Neutrophil (primary cell): ENCODE data around the gene FN1.

ENCODE experiments used
- H3K27ac ChIP-seq: fragments of 200-600 bp; sonication (generic); 2 replicates; pipeline ENCODE4 v1.5.1; 2016; ENCODE audit warnings: mild to moderate bottlenecking, moderate library complexity
- H3K27me3 ChIP-seq: fragments of 200-600 bp; sonication (generic); 2 replicates; pipeline ENCODE4 v1.6.0; 2016; ENCODE audit warnings: mild to moderate bottlenecking
- H3K36me3 ChIP-seq: fragments of 200-600 bp; sonication (generic); 2 replicates; pipeline ENCODE4 v1.5.1; 2017
- H3K4me1 ChIP-seq, 2 experiments: fragments of 200-600 bp in 1 of 2; sonication (generic) in 1 of 2; 1 replicate in 1 of 2; 2 replicates in 1 of 2; pipeline versions ENCODE4 v1.5.1 to v1.6.1; 2013 to 2016; ENCODE audit warnings: low read depth in 1 of 2, low read length in 1 of 2, mild to moderate bottlenecking in 1 of 2, moderate library complexity in 1 of 2; ENCODE audit not compliant: control insufficient read depth in 1 of 2, insufficient read depth in 1 of 2
- H3K4me3 ChIP-seq, 2 experiments: fragments of 200-600 bp in 1 of 2; sonication (generic) in 1 of 2; 1 replicate in 1 of 2; 2 replicates in 1 of 2; pipeline ENCODE4 v1.5.1; 2013 to 2016; ENCODE audit warnings: low read depth in 1 of 2, low read length in 1 of 2, mild to moderate bottlenecking in 1 of 2, moderate library complexity in 1 of 2
- H3K9me3 ChIP-seq: fragments of 200-600 bp; sonication (generic); 2 replicates; pipeline ENCODE4 v1.5.1; 2016
- CTCF ChIP-seq: fragments of 200-600 bp; sonication (generic); IDR thresholded peaks from 2 replicates; pipeline ENCODE4 v1.5.1; 2016; ENCODE audit warnings: antibody characterized with exemption

FN1 gene

GRCh38 chr2:215358312-215358845 is 77.5 kb downstream of the FN1 start:
- Histone ChIP-seq H3K4me3 (no peak overlapping the region), H3K9me3 (no peaks in the 10 kb centered on the region), H3K27ac (no peak overlapping the region), H3K27me3 (no peaks in the 10 kb centered on the region), H3K36me3 (no peaks in the 10 kb centered on the region), H3K4me1 (no peaks in the 10 kb centered on the region)
- TF ChIP-seq CTCF = no peak

GRCh38 chr2:215357660-215358059 is 78.2 kb downstream of the FN1 start:
- Histone ChIP-seq H3K27ac (no peak overlapping the region), H3K27me3 (no peaks in the 10 kb centered on the region), H3K36me3 (no peaks in the 10 kb centered on the region), H3K9me3 (no peaks in the 10 kb centered on the region), H3K4me3 (no peak overlapping the region), H3K4me1 (no peaks in the 10 kb centered on the region)
- TF ChIP-seq CTCF = no peak

GRCh38 chr2:215356948-215357461 is 78.9 kb downstream of the FN1 start:
- no peak overlapping the region for H3K27ac ChIP-seq
- no peaks in the 10 kb centered on the region for H3K36me3 ChIP-seq
- no peaks in the 10 kb centered on the region for H3K27me3 ChIP-seq
- no peak overlapping the region for H3K4me3 ChIP-seq
- no peak for TF ChIP-seq CTCF
- no peaks in the 10 kb centered on the region for H3K4me1 ChIP-seq
- no peaks in the 10 kb centered on the region for H3K9me3 ChIP-seq

- H3K27me3 ChIP-seq = no peaks in the 10 kb centered on the region
- no peaks in the 10 kb centered on the region for H3K36me3 ChIP-seq
- no peaks in the 10 kb centered on the region for H3K4me1 ChIP-seq
- no peak overlapping the region for H3K4me3 ChIP-seq
- H3K27ac ChIP-seq = no peak overlapping the region
- no peaks in the 10 kb centered on the region for H3K9me3 ChIP-seq
- TF ChIP-seq CTCF = no peak
Measured at GRCh38 chr2:215356334-215356947, 79.4 kb downstream of the FN1 start.

- Histone ChIP-seq H3K4me3 (no peak overlapping the region), H3K27ac (no peak overlapping the region), H3K4me1 (no peaks in the 10 kb centered on the region), H3K36me3 (no peaks in the 10 kb centered on the region), H3K27me3 (no peaks in the 10 kb centered on the region), H3K9me3 (no peaks in the 10 kb centered on the region)
- no peak for TF ChIP-seq CTCF
Measured at GRCh38 chr2:215355801-215356200, 80.1 kb downstream of the FN1 start.
